Thymus (tissue), 11 donors: ENCODE data around the gene FAM117B. TPM values are rescaled to one million over a fixed set of nuclear protein-coding genes. Genes with fewer than 3 reads are reported as not detected.

Experiments used
- DNase-seq, 9 donors: peaks; one replicate each; pipeline ENCODE4 v3.0.0-alpha.2; 2013; ENCODE audit warnings: low spot score in 9 of 9, low read depth in 6 of 9, missing footprints in 1 of 9
- H3K27ac ChIP-seq, 2 donors: one replicate each; pipeline ENCODE4 v1.5.1; 2013; ENCODE audit warnings: control low read depth in 1 of 2, low read depth in 1 of 2, low read length in 1 of 2, mild to moderate bottlenecking in 1 of 2, moderate library complexity in 1 of 2
- H3K27me3 ChIP-seq, 2 donors: one replicate each; pipeline ENCODE4 v1.5.1; 2013; ENCODE audit warnings: low read length in 1 of 2; ENCODE audit not compliant: control insufficient read depth in 2 of 2, insufficient read depth in 1 of 2
- H3K36me3 ChIP-seq, 2 donors: one replicate each; pipeline ENCODE4 v1.5.1; 2013; ENCODE audit warnings: low read length in 1 of 2, mild to moderate bottlenecking in 1 of 2, moderate library complexity in 1 of 2; ENCODE audit not compliant: control insufficient read depth in 2 of 2, insufficient read depth in 2 of 2
- H3K4me1 ChIP-seq, 2 donors: one replicate each; pipeline ENCODE4 v1.5.1; 2013; ENCODE audit warnings: low read length in 2 of 2; ENCODE audit not compliant: control insufficient read depth in 2 of 2, insufficient read depth in 2 of 2
- H3K4me3 ChIP-seq, 2 donors: one replicate each; pipeline ENCODE4 v1.5.1; 2013; ENCODE audit warnings: low read length in 2 of 2, control low read depth in 1 of 2, mild to moderate bottlenecking in 1 of 2
- H3K9me3 ChIP-seq, 2 donors: one replicate each; pipeline ENCODE4 v1.5.1; 2013; ENCODE audit warnings: low read length in 1 of 2, mild to moderate bottlenecking in 1 of 2; ENCODE audit not compliant: control insufficient read depth in 2 of 2, insufficient read depth in 1 of 2
- WGBS: extraction: QIAGEN DNeasy Blood & Tissue Kit; methylation state at CpG from one replicate; pipeline ENCODE4 v1.1.7; 2013; 5-methylcytosine and 5-hydroxymethylcytosine counted together
- polyA plus RNA-seq: library from polyadenylated mRNA; stranded (reverse); fragments of 200-250 nt; gene quantifications from one replicate; pipeline ENCODE4 v1.2.3, GENCODE V29; 2013
- total RNA-seq: library from RNA; stranded (reverse); fragments of 120-200 nt; gene quantifications from one replicate; pipeline ENCODE4 v1.2.4, GENCODE V29; 2013
- donor health status: healthy.

Gene FAM117B
- total and polyA plus RNA-seq, 2 donors: 5.7 to 12.0 TPM

DNA sequence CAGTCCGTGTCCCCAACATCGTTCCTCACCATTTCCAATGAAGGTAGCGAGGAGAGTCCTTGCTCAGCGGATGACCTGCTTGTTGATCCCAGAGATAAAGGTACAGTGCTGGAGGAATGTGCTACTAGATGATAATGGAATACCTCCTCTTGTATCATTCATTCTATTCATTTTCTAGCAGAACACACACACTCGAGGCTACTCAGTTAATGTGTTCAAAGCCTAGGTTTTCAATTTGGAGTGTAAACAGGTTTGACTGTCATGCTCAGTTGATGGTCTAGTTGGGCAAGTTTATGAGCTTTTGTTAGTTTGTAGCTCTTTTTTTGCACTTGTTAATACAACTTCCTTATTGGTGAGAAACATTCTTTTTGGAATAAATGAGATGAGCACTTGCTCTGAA lies 122.6 kb downstream of the FAM117B start:
- H3K4me1 ChIP-seq: no peaks in the 10 kb centered on the region
- no peak for DNase-seq
- no peaks in the 10 kb centered on the region for H3K27me3 ChIP-seq
- H3K27ac ChIP-seq: no peak overlapping the region
- WGBS: 97% methylated on average over 5 of the region's 5 CpGs
- no peak overlapping the region for H3K4me3 ChIP-seq
- H3K9me3 ChIP-seq: no peaks in the 10 kb centered on the region
- peaks cover 27 to 40% of the 10 kb centered on the region in 2 donors for H3K36me3 ChIP-seq

DNA sequence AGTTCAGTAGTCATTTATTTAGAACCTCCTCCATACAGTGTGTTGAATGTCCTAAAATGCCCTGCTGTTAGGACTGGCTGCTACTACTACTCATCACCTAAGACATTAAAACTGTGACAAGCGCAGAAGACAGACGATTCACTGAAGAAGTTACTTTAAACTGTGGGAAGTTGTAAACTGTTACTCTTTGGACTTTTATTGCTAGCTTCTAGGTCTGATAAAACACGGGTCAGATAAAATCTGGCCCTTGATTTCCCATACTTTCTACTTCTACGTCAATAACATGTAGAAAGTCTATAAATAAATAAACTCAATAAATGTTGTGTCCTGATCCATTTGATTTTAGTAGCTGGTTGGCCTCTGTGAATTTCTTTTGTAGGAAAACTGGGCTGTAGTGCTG lies 123.4 kb downstream of the FAM117B start:
- H3K9me3 ChIP-seq: no peaks in the 10 kb centered on the region
- no peak overlapping the region for H3K27ac ChIP-seq
- peaks cover 27 to 40% of the 10 kb centered on the region in 2 donors for H3K36me3 ChIP-seq
- no peaks in the 10 kb centered on the region for H3K4me1 ChIP-seq
- no peak overlapping the region for H3K4me3 ChIP-seq
- no peak for DNase-seq
- WGBS: 98% methylated on average over 4 of the region's 4 CpGs
- no peaks in the 10 kb centered on the region for H3K27me3 ChIP-seq

DNA sequence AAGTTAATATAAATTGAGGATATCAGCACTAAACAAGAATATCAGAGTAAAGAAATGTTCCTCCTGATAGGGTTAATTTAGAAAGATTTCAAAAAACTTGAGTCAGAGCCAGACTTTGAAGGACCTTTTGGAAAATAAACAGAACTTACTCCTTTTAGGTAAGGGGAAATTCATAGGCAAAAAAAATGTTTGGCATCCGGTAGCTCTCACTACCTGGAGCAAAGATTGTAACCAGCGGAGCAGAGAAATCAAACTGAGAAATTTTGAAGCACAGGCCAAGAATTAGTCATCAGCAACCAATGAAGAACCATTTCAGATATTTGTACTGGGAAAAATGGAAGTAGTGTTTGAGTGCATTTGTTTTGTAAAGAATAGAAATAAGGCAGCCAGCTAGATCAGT lies 123.8 kb downstream of the FAM117B start:
- Histone ChIP-seq H3K27me3 (no peaks in the 10 kb centered on the region), H3K9me3 (no peaks in the 10 kb centered on the region), H3K27ac (no peak overlapping the region), H3K4me3 (no peak overlapping the region), H3K36me3 (peaks cover 27 to 41% of the 10 kb centered on the region in 2 donors), H3K4me1 (no peaks in the 10 kb centered on the region)
- no peak for DNase-seq
- 95% methylated on average over 2 of the region's 2 CpGs for WGBS

DNA sequence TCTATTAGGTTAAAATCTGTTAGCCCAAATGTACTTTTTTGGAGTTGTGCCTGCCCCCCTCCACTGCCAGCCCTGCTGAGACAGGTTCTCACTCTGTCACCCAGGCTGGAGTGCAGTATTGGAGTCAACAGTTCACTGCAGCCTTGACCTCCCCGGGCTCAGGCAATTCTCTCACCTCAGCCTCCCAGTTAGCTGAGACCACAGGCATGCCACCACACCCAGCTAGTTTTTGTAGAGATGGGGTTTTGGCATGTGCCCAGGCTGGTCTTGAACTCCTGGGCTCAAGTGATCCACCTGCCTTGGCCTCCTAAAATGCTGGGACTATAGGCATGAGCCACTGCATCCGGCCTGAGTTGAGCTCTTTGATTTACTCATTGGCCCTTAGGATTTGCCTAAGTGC lies 126.1 kb downstream of the FAM117B start:
- H3K9me3 ChIP-seq: no peaks in the 10 kb centered on the region
- H3K27ac ChIP-seq: peak overlapping the region in 1 of 2 donors; percentile 2
- H3K4me3 ChIP-seq: no peak overlapping the region
- DNase-seq: no peak
- peaks cover 0 to 4% of the 10 kb centered on the region in 2 donors for H3K4me1 ChIP-seq
- no peaks in the 10 kb centered on the region for H3K27me3 ChIP-seq
- 92% methylated on average over 2 of the region's 2 CpGs for WGBS
- peaks cover 35 to 49% of the 10 kb centered on the region in 2 donors for H3K36me3 ChIP-seq

DNA sequence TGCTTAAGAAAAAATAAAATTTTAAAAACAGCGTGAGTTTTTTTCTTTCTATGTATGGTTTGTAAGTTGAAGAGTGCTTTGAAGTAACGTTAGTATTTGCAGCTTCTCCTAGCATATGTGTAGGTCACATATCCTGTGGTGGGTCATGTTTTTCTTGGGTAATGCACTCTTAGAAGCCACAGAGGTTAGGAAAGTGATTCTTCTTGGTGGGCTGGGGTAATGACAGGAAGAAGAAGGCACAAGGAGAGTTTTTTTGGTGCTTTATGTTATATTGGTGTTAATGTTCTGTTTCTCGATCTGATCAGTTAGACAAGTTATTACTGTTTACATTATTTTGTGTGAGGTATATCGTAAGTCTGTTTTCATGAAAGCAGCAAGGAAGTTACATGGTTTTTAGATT lies 127.8 kb downstream of the FAM117B start:
- no peaks in the 10 kb centered on the region for H3K27me3 ChIP-seq
- H3K9me3 ChIP-seq: no peaks in the 10 kb centered on the region
- H3K4me3 ChIP-seq: no peak overlapping the region
- peaks cover 0 to 4% of the 10 kb centered on the region in 2 donors for H3K4me1 ChIP-seq
- H3K36me3 ChIP-seq: peaks cover 28 to 44% of the 10 kb centered on the region in 2 donors
- 11% methylated on average over 4 of the region's 4 CpGs for WGBS
- peak overlapping the region in 1 of 2 donors; percentile 66 for H3K27ac ChIP-seq
- peak in 3 of 9 donors; percentile 32 to 59 (median 49) for DNase-seq

DNA sequence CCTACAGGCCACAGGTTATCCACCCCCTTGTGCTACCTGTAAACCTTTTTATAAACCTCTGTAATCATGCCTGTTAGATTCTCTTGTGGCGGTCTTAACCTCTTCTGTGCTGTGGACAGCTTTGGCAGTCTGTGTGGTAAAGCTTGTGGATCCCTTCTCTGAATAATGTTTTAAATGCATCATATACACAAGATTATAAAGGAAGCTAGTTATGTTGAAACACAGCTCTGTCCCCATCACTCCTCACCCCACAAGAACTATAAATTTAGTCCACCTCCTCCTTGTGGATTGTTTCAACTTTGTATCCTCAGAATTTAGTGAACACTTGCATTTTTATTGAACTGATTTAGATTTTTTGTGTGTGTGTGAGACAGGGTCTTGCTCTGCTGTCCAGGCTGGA lies 129.1 kb downstream of the FAM117B start:
- H3K4me3 ChIP-seq: no peak overlapping the region
- peaks cover 0 to 4% of the 10 kb centered on the region in 2 donors for H3K4me1 ChIP-seq
- no peaks in the 10 kb centered on the region for H3K9me3 ChIP-seq
- 100% methylated on average over 1 of the region's 1 CpG for WGBS
- no peaks in the 10 kb centered on the region for H3K27me3 ChIP-seq
- no peak overlapping the region for H3K27ac ChIP-seq
- no peak for DNase-seq
- peaks cover 28 to 33% of the 10 kb centered on the region in 2 donors for H3K36me3 ChIP-seq

DNA sequence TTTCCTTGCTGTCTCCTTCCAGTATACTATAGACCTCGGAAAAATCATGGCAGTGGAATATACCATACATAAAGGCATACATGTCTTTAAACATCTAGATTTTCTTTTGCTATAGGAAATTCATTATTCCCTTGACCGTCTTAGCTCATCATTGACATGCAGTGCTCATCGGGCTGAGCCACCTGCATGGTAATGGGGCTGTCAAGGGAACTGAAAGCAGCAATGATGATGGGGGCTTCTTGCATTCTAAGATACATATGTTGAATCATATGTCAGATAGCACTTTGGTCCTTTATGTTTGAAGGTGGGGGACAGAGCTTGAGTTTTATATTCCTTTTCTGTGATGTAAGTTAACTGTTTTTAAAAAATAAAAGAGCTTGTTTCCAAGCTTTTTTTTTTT lies 130.2 kb downstream of the FAM117B start:
- Histone ChIP-seq H3K27me3 (no peaks in the 10 kb centered on the region), H3K4me3 (no peak overlapping the region), H3K27ac (no peak overlapping the region), H3K4me1 (peaks cover 0 to 4% of the 10 kb centered on the region in 2 donors), H3K36me3 (peaks cover 21 to 25% of the 10 kb centered on the region in 2 donors), H3K9me3 (no peaks in the 10 kb centered on the region)
- no peak for DNase-seq
- WGBS: 96% methylated on average over 3 of the region's 3 CpGs

DNA sequence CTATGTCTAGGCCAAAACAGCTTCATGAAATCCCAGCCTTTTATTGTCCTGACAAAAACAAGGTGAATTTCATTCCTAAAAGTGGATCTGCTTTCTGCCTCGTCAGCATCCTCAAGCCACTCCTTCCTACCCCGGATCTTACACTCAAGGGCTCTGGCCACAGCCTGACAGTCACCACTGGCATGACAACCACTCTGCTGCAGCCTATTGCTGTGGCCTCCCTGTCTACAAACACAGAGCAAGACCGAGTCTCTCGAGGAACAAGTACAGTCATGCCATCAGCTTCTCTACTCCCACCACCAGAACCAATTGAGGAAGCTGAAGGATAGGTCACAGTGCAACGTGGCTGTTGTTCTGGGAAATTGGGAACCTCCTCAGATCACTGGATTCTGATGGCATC lies 130.7 kb downstream of the FAM117B start:
- H3K36me3 ChIP-seq: peaks cover 21 to 25% of the 10 kb centered on the region in 2 donors
- peaks cover 0 to 4% of the 10 kb centered on the region in 2 donors for H3K4me1 ChIP-seq
- no peaks in the 10 kb centered on the region for H3K27me3 ChIP-seq
- DNase-seq: peak in 1 of 9 donors; percentile 15
- H3K27ac ChIP-seq: peak overlapping the region in 1 of 2 donors; percentile 41
- no peaks in the 10 kb centered on the region for H3K9me3 ChIP-seq
- WGBS: 93% methylated on average over 5 of the region's 5 CpGs
- H3K4me3 ChIP-seq: no peak overlapping the region

DNA sequence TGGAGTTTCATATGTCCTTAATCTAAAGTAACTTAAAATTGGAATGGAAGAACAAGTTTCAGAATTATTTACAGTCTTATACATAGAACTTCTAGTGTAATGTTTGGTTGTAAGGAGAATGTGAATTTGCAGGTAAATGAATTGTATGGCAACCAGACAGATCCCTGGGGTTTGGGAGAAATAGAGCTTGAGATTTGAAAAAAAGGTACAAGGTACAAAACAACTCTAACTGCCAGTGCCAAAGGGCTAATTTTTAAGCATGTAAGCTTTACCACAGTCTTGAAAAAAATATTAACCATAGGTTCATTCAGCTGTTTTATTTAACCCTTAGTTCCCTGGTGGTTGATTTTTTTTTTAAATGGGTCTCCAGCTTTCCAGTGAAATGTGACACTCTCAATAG lies 133.5 kb downstream of the FAM117B start:
- Histone ChIP-seq H3K27me3 (no peaks in the 10 kb centered on the region), H3K4me1 (peaks cover 0 to 4% of the 10 kb centered on the region in 2 donors), H3K27ac (no peak overlapping the region), H3K36me3 (peaks cover 15 to 26% of the 10 kb centered on the region in 2 donors), H3K9me3 (no peaks in the 10 kb centered on the region), H3K4me3 (no peak overlapping the region)
- no peak for DNase-seq

DNA sequence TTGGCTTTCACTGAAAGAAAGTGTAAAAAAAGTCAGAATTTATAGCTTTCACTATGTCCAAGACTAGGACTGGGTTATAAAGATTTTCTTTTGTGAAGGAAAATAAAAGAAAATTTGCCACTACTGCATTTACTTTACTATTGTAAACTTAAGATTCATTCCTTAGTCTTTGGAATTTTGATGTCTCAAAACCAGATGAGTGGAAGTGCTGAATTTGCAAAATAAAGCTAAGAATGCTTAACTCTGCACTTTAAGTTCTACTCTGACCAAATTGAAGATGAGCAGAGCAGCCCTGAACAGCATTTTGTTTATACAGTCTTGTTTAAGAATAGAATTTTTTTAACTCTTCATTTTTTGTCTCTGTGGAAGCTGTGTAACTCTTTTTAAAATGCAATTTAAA lies 134.4 kb downstream of the FAM117B start:
- DNase-seq: no peak
- Histone ChIP-seq H3K36me3 (peaks cover 17 to 28% of the 10 kb centered on the region in 2 donors), H3K9me3 (no peaks in the 10 kb centered on the region)

More for the DNA sequence above, 134.4 kb downstream of the FAM117B start:
- Histone ChIP-seq H3K27me3 (no peaks in the 10 kb centered on the region), H3K4me3 (no peak overlapping the region), H3K27ac (no peak overlapping the region), H3K4me1 (peaks cover 0 to 4% of the 10 kb centered on the region in 2 donors)
